Astrocyte (in vitro differentiated cells and primary cell): ENCODE data around the gene DDRGK1.

Experiments
- CTCF ChIP-seq: IDR thresholded peaks from 2 replicates; pipeline ENCODE4 v1.5.1; 2011; ENCODE audit warnings: low read depth, mild to moderate bottlenecking, inconsistent platforms, low read length, moderate library complexity; ENCODE audit not compliant: insufficient read depth
- EZH2 ChIP-seq: IDR thresholded peaks from 2 replicates; pipeline ENCODE4 v1.6.1; 2012; ENCODE audit warnings: mild to moderate bottlenecking, low read length, inconsistent platforms; ENCODE audit not compliant: insufficient read depth

DNA sequence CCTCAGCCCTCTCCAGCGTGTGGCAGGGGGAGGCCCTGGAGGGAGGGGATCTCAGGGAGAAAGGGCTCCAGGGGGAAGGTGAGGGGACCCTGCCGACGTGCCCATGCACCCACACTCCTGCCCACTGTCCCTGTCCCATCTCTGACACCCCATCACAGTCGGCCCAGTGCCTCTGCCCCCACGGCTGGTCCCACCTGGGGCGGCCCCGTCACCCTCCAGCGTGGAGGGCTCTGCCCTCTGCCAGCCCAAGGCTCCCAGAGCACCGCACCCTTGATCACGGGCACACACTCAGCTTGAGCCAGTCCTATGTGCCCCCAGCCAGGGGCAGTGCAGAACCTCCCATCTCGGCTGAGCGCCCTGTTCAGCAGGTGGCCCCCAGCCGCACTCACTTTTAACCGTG, 25.3 kb upstream of the DDRGK1 start:
- no peak for TF ChIP-seq CTCF
- no peak for TF ChIP-seq EZH2
